T-helper 9 cell (primary cell): ENCODE results near the gene NDUFS7.
"Not testable (repeated sequence)": the region's sequence is repeated elsewhere in the genome, so short reads cannot be mapped to it uniquely, and the experiment has no call there.

ENCODE experiments used
- DNase-seq: peaks from one replicate; pipeline ENCODE4 v3.0.0-alpha.2; 2020

The NDUFS7 gene

GRCh38 chr19:1418951-1419738 is 35.4 kb downstream of the NDUFS7 start:
- DNase-seq: no peak

- DNase-seq: not testable (repeated sequence)
Observed at GRCh38 chr19:1420085-1420484, 36.4 kb downstream of the NDUFS7 start.

- DNase-seq: no peak
Observed at GRCh38 chr19:1420590-1420989, 36.9 kb downstream of the NDUFS7 start.

GRCh38 chr19:1421218-1421957 is 37.7 kb downstream of the NDUFS7 start:
- no peak for DNase-seq

GRCh38 chr19:1421958-1422305 is 38.2 kb downstream of the NDUFS7 start:
- DNase-seq: no peak

GRCh38 chr19:1422360-1422759 is 38.7 kb downstream of the NDUFS7 start:
- no peak for DNase-seq

GRCh38 chr19:1422943-1423342 is 39.2 kb downstream of the NDUFS7 start:
- DNase-seq: no peak

- DNase-seq: no peak
Observed at GRCh38 chr19:1423436-1424191, 39.9 kb downstream of the NDUFS7 start.

- no peak for DNase-seq
Observed at GRCh38 chr19:1424192-1424955, 40.7 kb downstream of the NDUFS7 start.

GRCh38 chr19:1425102-1425837 is 41.6 kb downstream of the NDUFS7 start:
- no peak for DNase-seq

- no peak for DNase-seq
Observed at GRCh38 chr19:1425902-1426301, 42.2 kb downstream of the NDUFS7 start.

- DNase-seq: no peak
Observed at GRCh38 chr19:1426736-1427135, 43.0 kb downstream of the NDUFS7 start.

GRCh38 chr19:1427221-1427920 is 43.7 kb downstream of the NDUFS7 start:
- no peak for DNase-seq

GRCh38 chr19:1428738-1429391 is 45.2 kb downstream of the NDUFS7 start:
- no peak for DNase-seq

GRCh38 chr19:1429750-1430149 is 46.0 kb downstream of the NDUFS7 start:
- DNase-seq: no peak

GRCh38 chr19:1430246-1430645 is 46.5 kb downstream of the NDUFS7 start:
- DNase-seq: no peak

GRCh38 chr19:1431759-1432506 is 48.2 kb downstream of the NDUFS7 start:
- DNase-seq: no peak

GRCh38 chr19:1432507-1432887 is 48.8 kb downstream of the NDUFS7 start:
- DNase-seq: no peak

- DNase-seq: no peak
Observed at GRCh38 chr19:1433119-1434039, 49.7 kb downstream of the NDUFS7 start.
